IMR-90 (cell line): Measurements from ENCODE around the gene CRAMP1. TPM values are rescaled to one million over a fixed set of nuclear protein-coding genes. Genes with fewer than 3 reads are reported as not detected.

Experiments used
- ATAC-seq: fragments of 200-7000 bp; cut with Tn5 transposase; 2 replicates; pipeline ENCODE4 v1.9.1; 2020; ENCODE audit warnings: low read depth, mild to moderate bottlenecking, moderate library complexity
- BruUV-seq: library from RNA; stranded (reverse); fragments of 400-500 nt; replicated peaks from 2 replicates; lab custom pipeline; 2021; lab: Mats Ljungman, UMichigan
- CTCF ChIA-PET: fragments of 300-600 bp; formaldehyde crosslinking; extraction: SDS; loops from one replicate; lab custom pipeline; 2021; ENCODE audit warnings: antibody characterized with exemption; lab: Yijun Ruan, JAX
- POLR2A ChIA-PET: fragments of 300-600 bp; sonication (Branson Sonifier 250); formaldehyde crosslinking; loops from one replicate; lab custom pipeline; 2022; ENCODE audit warnings: antibody characterized with exemption; ENCODE audit not compliant: unreplicated experiment; lab: Charles Lee
- DNase-seq: peaks from one replicate; pipeline ENCODE4 v3.0.0; 2013
- H2AFZ ChIP-seq: replicated peaks from 2 replicates; pipeline ENCODE3; 2013; ENCODE audit warnings: low read length, mild to moderate bottlenecking; ENCODE audit not compliant: poor library complexity
- H2AK5ac ChIP-seq: 2 replicates; pipeline ENCODE4 v1.6.1; 2013; ENCODE audit warnings: low read depth, low read length, inconsistent platforms
- H2AK9ac ChIP-seq: replicated peaks from 2 replicates; pipeline ENCODE3; 2013; ENCODE audit warnings: mild to moderate bottlenecking, low read depth, low read length, moderate library complexity; ENCODE audit not compliant: poor library complexity
- H2BK120ac ChIP-seq: 2 replicates; pipeline ENCODE4 v1.6.1; 2013; ENCODE audit warnings: low read depth, low read length, inconsistent platforms
- H2BK15ac ChIP-seq: 3 replicates; pipeline ENCODE4 v1.6.1; 2013; ENCODE audit warnings: low read depth, low read length, inconsistent platforms
- H2BK20ac ChIP-seq: 2 replicates; pipeline ENCODE4 v1.6.1; 2013; ENCODE audit warnings: low read depth, mild to moderate bottlenecking, inconsistent platforms, low read length, moderate library complexity
- H2BK5ac ChIP-seq: 2 replicates; pipeline ENCODE4 v1.6.1; 2013; ENCODE audit warnings: mild to moderate bottlenecking, low read depth, low read length, inconsistent platforms; ENCODE audit not compliant: poor library complexity, severe bottlenecking
- H3K14ac ChIP-seq: replicated peaks from 2 replicates; pipeline ENCODE4 v1.6.1; 2013; ENCODE audit warnings: low read depth, low read length, inconsistent platforms
- H3K18ac ChIP-seq: 2 replicates; pipeline ENCODE4 v1.6.1; 2013; ENCODE audit warnings: low read depth, low read length, control low read depth
- H3K23ac ChIP-seq: 2 replicates; pipeline ENCODE4 v1.6.1; 2013; ENCODE audit warnings: low read depth, low read length, inconsistent platforms
- H3K27ac ChIP-seq: 2 replicates; pipeline ENCODE4 v1.5.1; 2013; ENCODE audit warnings: mild to moderate bottlenecking, control low read depth, low read length; ENCODE audit not compliant: insufficient read depth
- H3K27me3 ChIP-seq: 2 replicates; pipeline ENCODE4 v1.6.1; 2013; ENCODE audit warnings: low read length; ENCODE audit not compliant: control insufficient read depth, insufficient read depth
- H3K36me3 ChIP-seq: 2 replicates; pipeline ENCODE4 v1.6.1; 2013; ENCODE audit warnings: low read length, mixed read lengths; ENCODE audit not compliant: control insufficient read depth, insufficient read depth
- H3K4ac ChIP-seq: 2 replicates; pipeline ENCODE4 v1.6.1; 2013; ENCODE audit warnings: low read depth, low read length, inconsistent platforms
- H3K4me1 ChIP-seq: 2 replicates; pipeline ENCODE4 v1.6.1; 2013; ENCODE audit warnings: low read length, mixed read lengths; ENCODE audit not compliant: control insufficient read depth, insufficient read depth
- H3K4me2 ChIP-seq: 2 replicates; pipeline ENCODE4 v1.6.1; 2013; ENCODE audit warnings: low read depth, mild to moderate bottlenecking, control low read depth, low read length, moderate library complexity
- H3K4me3 ChIP-seq: 2 replicates; pipeline ENCODE4 v1.5.1; 2013; ENCODE audit warnings: low read depth, mild to moderate bottlenecking, control low read depth, low read length, moderate library complexity; ENCODE audit not compliant: insufficient read depth
- H3K56ac ChIP-seq: 2 replicates; pipeline ENCODE4 v1.6.1; 2013; ENCODE audit warnings: low read length, inconsistent platforms; ENCODE audit not compliant: insufficient read depth; ENCODE audit errors: extremely low read depth
- H3K79me1 ChIP-seq, 2 experiments: 2 replicates each; pipeline ENCODE4 v1.6.1; 2013; ENCODE audit warnings: low read length in 2 of 2, inconsistent platforms in 1 of 2, low read depth in 1 of 2
- H3K9ac ChIP-seq: 2 replicates; pipeline ENCODE4 v1.6.1; 2013; ENCODE audit warnings: low read depth, low read length, control low read depth
- H3K9me1 ChIP-seq: 2 replicates; pipeline ENCODE4 v1.6.1; 2013; ENCODE audit warnings: low read length, inconsistent platforms; ENCODE audit not compliant: insufficient read depth
- H3K9me3 ChIP-seq: 2 replicates; pipeline ENCODE4 v1.6.1; 2013; ENCODE audit warnings: low read length; ENCODE audit not compliant: control insufficient read depth, insufficient read depth
- H4K20me1 ChIP-seq: 2 replicates; pipeline ENCODE4 v1.6.1; 2013; ENCODE audit warnings: low read length, inconsistent platforms; ENCODE audit not compliant: insufficient read depth
- H4K5ac ChIP-seq: 2 replicates; pipeline ENCODE4 v1.6.1; 2013; ENCODE audit warnings: mild to moderate bottlenecking, low read depth, low read length, control low read depth
- H4K8ac ChIP-seq, 2 experiments: 2 replicates each; pipeline ENCODE4 v1.6.1; 2013; ENCODE audit warnings: low read depth in 2 of 2, low read length in 2 of 2, control low read depth in 1 of 2, inconsistent platforms in 1 of 2
- H4K91ac ChIP-seq: 2 replicates; pipeline ENCODE4 v1.6.1; 2013; ENCODE audit warnings: low read depth, low read length, inconsistent platforms; ENCODE audit not compliant: insufficient read depth
- BHLHE40 ChIP-seq: fragments of 150-350 bp; IDR thresholded peaks from 2 replicates; pipeline ENCODE4 v1.6.1; 2016; ENCODE audit warnings: mild to moderate bottlenecking, low read depth, low read length
- CEBPB ChIP-seq: IDR thresholded peaks from 2 replicates; pipeline ENCODE4 v1.6.1; 2012; ENCODE audit warnings: low read depth, low read length, improper control_type of control experiment
- CHD1 ChIP-seq: IDR thresholded peaks from 2 replicates; pipeline ENCODE4 v1.6.1; 2012; ENCODE audit warnings: low read depth, low read length, improper control_type of control experiment
- FOS ChIP-seq: fragments of 150-350 bp; IDR thresholded peaks from 2 replicates; pipeline ENCODE4 v1.6.1; 2016; ENCODE audit warnings: low read depth, low read length
- MAFK ChIP-seq: IDR thresholded peaks from 2 replicates; pipeline ENCODE4 v1.6.1; 2012; ENCODE audit warnings: low read depth, low read length, improper control_type of control experiment
- MAZ ChIP-seq: IDR thresholded peaks from 2 replicates; pipeline ENCODE4 v1.6.1; 2012; ENCODE audit warnings: low read depth, mild to moderate bottlenecking, low read length, improper control_type of control experiment, moderate library complexity, borderline replicate concordance
- MXI1 ChIP-seq: IDR thresholded peaks from 2 replicates; pipeline ENCODE4 v1.6.1; 2012; ENCODE audit warnings: low read depth, mild to moderate bottlenecking, low read length, moderate library complexity, borderline replicate concordance
- NFE2L2 ChIP-seq: fragments of 150-350 bp; IDR thresholded peaks from 2 replicates; pipeline ENCODE4 v1.6.1; 2016; ENCODE audit warnings: low read depth, mild to moderate bottlenecking, low read length
- POLR2A ChIP-seq: IDR thresholded peaks from 2 replicates; pipeline ENCODE4 v1.6.1; 2012; ENCODE audit warnings: mild to moderate bottlenecking, low read depth, low read length
- RAD21 ChIP-seq: IDR thresholded peaks from 2 replicates; pipeline ENCODE4 v1.6.1; 2012; ENCODE audit warnings: low read length, improper control_type of control experiment
- RCOR1 ChIP-seq: IDR thresholded peaks from 2 replicates; pipeline ENCODE4 v1.6.1; 2012; ENCODE audit warnings: mild to moderate bottlenecking, low read length, improper control_type of control experiment; ENCODE audit not compliant: insufficient replicate concordance
- RFX5 ChIP-seq: IDR thresholded peaks from 2 replicates; pipeline ENCODE4 v1.8.0; 2012; ENCODE audit warnings: low read depth, mild to moderate bottlenecking, low read length, moderate library complexity
- SMC3 ChIP-seq: fragments of 150-350 bp; IDR thresholded peaks from 2 replicates; pipeline ENCODE4 v1.6.1; 2016; ENCODE audit warnings: low read depth, mild to moderate bottlenecking, antibody characterized with exemption, low read length, moderate library complexity
- WGBS, 2 experiments: methylation state at CpG; one replicate each; pipeline versions ENCODE4 v1.1.5 to v1.1.7; 2013; ENCODE audit warnings: missing lambda C conversion rate in 2 of 2; ENCODE audit not compliant: insufficient read length in 1 of 2; ENCODE audit errors: extremely low coverage in 2 of 2; 5-methylcytosine and 5-hydroxymethylcytosine counted together
- dilution Hi-C: fragments of 300-500 bp; cut with HindIII; formaldehyde crosslinking; loops from one replicate; pipeline ENCODE4 v1.14.3; 2018; ENCODE audit warnings: low sequenced_read_pairs; ENCODE audit not compliant: unreplicated experiment
- in situ Hi-C: fragments of 300-500 bp; cut with MboI; formaldehyde crosslinking; loops from 3 replicates; pipeline ENCODE4 v1.14.3; 2019; ENCODE audit warnings: low sequenced_read_pairs, inconsistent platforms, mixed read lengths
- intact Hi-C: fragments of 100-400 bp; cut with micrococcal nuclease; formaldehyde crosslinking; loops from 2 replicates; pipeline ENCODE4 v1.10.0; 2022
- polyA plus RNA-seq, 3 experiments: library from polyadenylated mRNA; depleted of rRNA; stranded (reverse); fragments of >200 nt; gene quantifications; 2 replicates each; pipeline ENCODE4 v1.2.3, GENCODE V29; 2012; ENCODE audit warnings: low replicate concordance in 1 of 3
- total RNA-seq: library from RNA; depleted of rRNA; stranded (reverse); fragments of >200 nt; gene quantifications from 2 replicates; pipeline ENCODE4 v1.2.3, GENCODE V29; 2012
- TF ChIP-seq, protein P1 (sequence below): fragments of 150-350 bp; IDR thresholded peaks from 2 replicates; pipeline ENCODE4 v1.6.1; 2016; ENCODE audit warnings: low read depth, mild to moderate bottlenecking, low read length, moderate library complexity, borderline replicate concordance
- TF ChIP-seq, protein P2 (sequence below): conservative IDR thresholded peaks from 2 replicates; pipeline ENCODE4 v1.5.1; 2012; ENCODE audit warnings: mild to moderate bottlenecking, low read depth, low read length, improper control_type of control experiment
- TF ChIP-seq, protein P3 (sequence below): fragments of 150-350 bp; IDR thresholded peaks from 2 replicates; pipeline ENCODE4 v1.6.1; 2017; ENCODE audit warnings: mild to moderate bottlenecking, antibody characterized with exemption, low read length, low read depth

The CRAMP1 gene
- total and polyA plus RNA-seq, 2 of the 4 experiments (the other 2 are of a cell fraction) = 3.2 to 12.0 TPM

GRCh38 chr16:1638757-1639156 is 26.6 kb downstream of the CRAMP1 start:
- dilution Hi-C loops (no loop called here), intact Hi-C loops (no loop called here), in situ Hi-C loops (no loop called here)
- H3K9me1 ChIP-seq = peaks cover 4% of the 10 kb centered on the region; the same call in 1 of the 2 replicates
- H2BK20ac ChIP-seq = no peak overlapping the region
- ATAC-seq = no peak
- no peak overlapping the region for H4K91ac ChIP-seq
- TF ChIP-seq SMC3 (no peak), MAFK (no peak), CEBPB (no peak), POLR2A (no peak), CHD1 (no peak), RCOR1 (no peak), RAD21 (no peak), MAZ (no peak), MXI1 (no peak), FOS (no peak), BHLHE40 (no peak), RFX5 (no peak), NFE2L2 (no peak)
- TF ChIP-seq, protein P1, sequence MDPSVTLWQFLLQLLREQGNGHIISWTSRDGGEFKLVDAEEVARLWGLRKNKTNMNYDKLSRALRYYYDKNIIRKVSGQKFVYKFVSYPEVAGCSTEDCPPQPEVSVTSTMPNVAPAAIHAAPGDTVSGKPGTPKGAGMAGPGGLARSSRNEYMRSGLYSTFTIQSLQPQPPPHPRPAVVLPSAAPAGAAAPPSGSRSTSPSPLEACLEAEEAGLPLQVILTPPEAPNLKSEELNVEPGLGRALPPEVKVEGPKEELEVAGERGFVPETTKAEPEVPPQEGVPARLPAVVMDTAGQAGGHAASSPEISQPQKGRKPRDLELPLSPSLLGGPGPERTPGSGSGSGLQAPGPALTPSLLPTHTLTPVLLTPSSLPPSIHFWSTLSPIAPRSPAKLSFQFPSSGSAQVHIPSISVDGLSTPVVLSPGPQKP = no peak
- TF ChIP-seq, protein P2, sequence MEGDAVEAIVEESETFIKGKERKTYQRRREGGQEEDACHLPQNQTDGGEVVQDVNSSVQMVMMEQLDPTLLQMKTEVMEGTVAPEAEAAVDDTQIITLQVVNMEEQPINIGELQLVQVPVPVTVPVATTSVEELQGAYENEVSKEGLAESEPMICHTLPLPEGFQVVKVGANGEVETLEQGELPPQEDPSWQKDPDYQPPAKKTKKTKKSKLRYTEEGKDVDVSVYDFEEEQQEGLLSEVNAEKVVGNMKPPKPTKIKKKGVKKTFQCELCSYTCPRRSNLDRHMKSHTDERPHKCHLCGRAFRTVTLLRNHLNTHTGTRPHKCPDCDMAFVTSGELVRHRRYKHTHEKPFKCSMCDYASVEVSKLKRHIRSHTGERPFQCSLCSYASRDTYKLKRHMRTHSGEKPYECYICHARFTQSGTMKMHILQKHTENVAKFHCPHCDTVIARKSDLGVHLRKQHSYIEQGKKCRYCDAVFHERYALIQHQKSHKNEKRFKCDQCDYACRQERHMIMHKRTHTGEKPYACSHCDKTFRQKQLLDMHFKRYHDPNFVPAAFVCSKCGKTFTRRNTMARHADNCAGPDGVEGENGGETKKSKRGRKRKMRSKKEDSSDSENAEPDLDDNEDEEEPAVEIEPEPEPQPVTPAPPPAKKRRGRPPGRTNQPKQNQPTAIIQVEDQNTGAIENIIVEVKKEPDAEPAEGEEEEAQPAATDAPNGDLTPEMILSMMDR = no peak
- TF ChIP-seq, protein P3, sequence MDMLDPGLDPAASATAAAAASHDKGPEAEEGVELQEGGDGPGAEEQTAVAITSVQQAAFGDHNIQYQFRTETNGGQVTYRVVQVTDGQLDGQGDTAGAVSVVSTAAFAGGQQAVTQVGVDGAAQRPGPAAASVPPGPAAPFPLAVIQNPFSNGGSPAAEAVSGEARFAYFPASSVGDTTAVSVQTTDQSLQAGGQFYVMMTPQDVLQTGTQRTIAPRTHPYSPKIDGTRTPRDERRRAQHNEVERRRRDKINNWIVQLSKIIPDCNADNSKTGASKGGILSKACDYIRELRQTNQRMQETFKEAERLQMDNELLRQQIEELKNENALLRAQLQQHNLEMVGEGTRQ = no peak
- no peaks in the 10 kb centered on the region for H3K9me3 ChIP-seq
- no peak overlapping the region for H3K4ac ChIP-seq
- H3K4me2 ChIP-seq = no peak overlapping the region
- H3K9ac ChIP-seq = no peak overlapping the region
- H3K18ac ChIP-seq = no peak overlapping the region
- H2AK5ac ChIP-seq = no peak overlapping the region
- WGBS, 2 experiments = 97% methylated on average over 6 of the region's 8 CpGs; no CpG with 5 or more reads in 1 of the 2 experiments
- no peaks in the 10 kb centered on the region for H3K4me1 ChIP-seq
- no peak overlapping the region for H4K8ac ChIP-seq
- peaks cover 37% of the 10 kb centered on the region for H4K20me1 ChIP-seq
- no peak overlapping the region for H2AK9ac ChIP-seq
- H3K36me3 ChIP-seq = peaks cover 81% of the 10 kb centered on the region
- no peak overlapping the region for H2AFZ ChIP-seq
- H3K4me3 ChIP-seq = no peak overlapping the region
- no peak overlapping the region for H2BK120ac ChIP-seq
- no peak overlapping the region for H3K56ac ChIP-seq
- no peak overlapping the region for H3K27ac ChIP-seq
- DNase-seq = no peak
- H3K79me1 ChIP-seq = peaks cover 19 to 41% of the 10 kb centered on the region in 2 experiments
- H3K23ac ChIP-seq = no peak overlapping the region
- no peak overlapping the region for H3K14ac ChIP-seq
- CTCF ChIA-PET = no interaction called here
- H2BK5ac ChIP-seq = no peak overlapping the region
- POLR2A ChIA-PET = no interaction called here
- H4K5ac ChIP-seq = no peak overlapping the region
- H2BK15ac ChIP-seq = no peak overlapping the region
- BruUV-seq = no TSS peak
- H3K27me3 ChIP-seq = no peaks in the 10 kb centered on the region
